ENCODE results near the gene BTBD16.

BTBD16 gene

DNA sequence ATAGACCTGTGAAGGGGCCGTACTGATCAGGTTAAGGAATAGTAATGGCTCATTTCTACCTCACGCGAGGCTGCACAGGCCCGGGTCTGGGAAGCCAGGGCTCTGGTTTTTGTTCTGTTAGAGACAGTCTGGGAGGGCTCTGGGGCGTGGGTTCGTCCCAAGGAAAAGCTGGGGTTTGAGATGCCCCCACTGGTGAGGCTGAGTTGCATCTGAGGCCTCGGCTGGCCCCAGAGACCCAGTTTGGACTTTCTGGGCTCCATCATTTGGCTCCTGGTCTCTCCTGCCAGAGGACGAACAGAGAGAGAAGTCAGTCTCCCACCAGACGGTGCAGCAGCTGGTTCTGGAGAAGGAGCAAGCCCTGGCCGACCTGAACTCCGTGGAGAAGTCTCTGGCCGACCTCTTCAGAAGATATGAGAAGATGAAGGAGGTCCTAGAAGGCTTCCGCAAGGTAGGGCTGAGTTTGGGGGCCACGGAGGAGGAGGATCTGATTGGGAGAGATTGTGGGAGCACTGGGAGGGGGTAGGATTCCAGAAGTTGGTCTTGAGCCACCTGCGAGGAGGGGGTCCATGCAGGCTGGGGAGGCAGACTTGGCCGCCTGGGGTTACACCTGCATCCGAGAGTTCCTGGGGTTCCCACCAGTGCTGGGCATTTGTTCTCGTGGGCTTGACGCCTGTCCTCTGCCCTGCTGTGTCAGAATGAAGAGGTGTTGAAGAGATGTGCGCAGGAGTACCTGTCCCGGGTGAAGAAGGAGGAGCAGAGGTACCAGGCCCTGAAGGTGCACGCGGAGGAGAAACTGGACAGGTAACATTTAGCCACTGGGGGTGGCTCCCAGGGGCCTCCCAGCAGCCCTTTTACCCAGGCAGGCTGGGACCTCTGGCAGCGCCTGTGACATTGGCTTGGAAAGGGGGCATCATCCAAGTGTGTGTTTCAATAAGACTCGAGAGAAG is 22.5 kb upstream of the BTBD16 start:
- FAIRE-seq = no peak

DNA sequence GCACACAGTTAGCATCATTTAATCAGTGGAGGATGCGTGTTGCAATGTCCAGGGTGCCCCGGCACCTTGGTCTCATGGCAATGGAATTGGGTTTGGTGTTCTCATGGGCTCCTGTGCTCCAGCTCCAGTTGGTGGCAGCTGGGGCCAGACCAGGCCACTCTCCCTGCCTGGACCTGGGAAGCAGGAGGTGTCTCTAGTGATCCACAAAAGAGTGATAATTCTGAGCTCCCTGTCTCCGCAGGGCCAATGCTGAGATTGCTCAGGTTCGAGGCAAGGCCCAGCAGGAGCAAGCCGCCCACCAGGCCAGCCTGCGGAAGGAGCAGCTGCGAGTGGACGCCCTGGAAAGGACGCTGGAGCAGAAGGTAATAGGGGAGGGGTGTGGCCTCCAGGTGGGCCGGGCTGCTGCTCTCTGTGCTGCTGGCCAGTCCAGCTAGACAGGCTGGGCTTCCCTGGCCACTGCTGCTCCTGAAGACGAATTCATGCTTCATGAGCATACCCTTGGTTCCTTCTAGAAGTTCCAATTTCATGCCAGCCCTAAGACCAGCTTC is 21.7 kb upstream of the BTBD16 start:
- no peak for FAIRE-seq

- FAIRE-seq = no peak
Measured at GRCh38 chr10:122249991-122250750, 20.9 kb upstream of the BTBD16 start.

DNA sequence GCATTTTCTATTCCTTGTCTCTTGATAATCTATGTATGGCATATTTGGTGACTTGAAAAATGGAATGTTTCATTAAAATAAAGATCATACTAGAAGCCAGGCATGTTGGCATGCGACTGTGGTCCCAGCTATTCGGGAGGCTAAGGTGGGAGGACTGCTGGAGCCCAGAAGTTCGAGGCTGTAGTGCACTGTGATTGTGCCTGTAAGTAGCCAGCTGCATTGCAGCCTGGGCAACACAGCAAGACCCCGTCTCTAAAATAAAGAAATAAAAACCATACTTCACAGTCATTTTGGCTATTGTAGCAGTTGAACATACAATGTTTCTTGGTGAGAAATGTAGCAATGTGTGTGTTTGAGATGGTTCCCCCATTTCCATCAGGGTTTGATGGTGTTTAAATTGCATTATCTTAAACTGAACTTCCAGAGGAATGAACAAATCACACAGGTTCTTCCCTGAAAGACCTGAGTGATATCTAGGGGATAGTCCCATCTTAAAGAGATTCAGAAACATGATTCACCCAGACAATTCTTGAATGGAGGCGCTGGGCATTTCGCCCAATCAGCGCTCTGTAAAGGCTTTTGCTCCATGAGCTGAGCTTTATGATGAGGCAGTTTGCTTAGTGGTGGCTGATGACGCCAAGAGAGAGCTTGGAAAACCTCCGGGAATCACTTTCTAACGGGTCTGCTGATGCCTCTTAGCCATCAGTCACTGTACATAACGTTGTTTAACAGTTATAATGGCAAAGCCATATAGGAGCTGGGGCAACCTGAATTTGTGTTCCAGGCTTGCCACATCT is 19.4 kb upstream of the BTBD16 start:
- FAIRE-seq = no peak

DNA sequence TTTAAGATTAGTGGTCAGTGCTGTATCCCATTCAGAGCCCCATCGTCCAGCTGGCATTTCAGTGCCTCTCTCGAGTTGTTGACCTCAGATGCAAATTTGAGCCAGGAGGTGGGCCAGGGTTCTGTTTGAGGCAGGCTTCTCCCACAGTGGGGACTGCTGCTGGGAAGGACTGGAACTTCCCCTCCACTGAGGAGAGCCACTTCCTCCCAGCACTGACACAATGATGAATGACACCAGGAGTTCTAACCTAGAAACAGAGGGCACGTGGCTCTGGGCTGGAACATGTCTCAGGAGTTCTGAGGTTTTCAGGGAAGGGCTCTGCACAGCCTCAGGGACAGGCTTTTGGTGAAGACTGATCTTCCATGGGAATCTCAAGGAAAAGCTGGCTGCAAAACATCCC is 18.3 kb upstream of the BTBD16 start:
- FAIRE-seq = no peak

DNA sequence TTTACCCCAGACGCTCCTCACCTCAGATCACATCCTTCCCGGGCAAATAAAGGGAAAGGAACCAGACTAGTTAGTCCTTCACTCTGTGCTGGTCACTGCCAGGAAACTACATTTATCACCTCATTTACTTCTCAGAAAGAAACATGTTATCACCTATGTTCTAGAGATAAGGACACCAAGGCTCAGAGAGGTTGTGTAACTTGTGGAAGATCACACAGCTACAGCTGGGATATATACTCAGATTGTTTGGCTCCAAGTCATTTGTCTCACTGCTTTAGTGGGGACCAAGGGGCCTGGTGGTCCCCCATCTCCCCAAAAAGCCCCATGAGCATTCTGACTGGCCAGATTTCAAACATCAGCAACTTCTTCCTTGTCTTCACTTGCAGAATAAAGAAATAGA is 17.5 kb upstream of the BTBD16 start:
- FAIRE-seq = no peak

GRCh38 chr10:122254831-122255230 is 16.3 kb upstream of the BTBD16 start:
- no peak for FAIRE-seq

GRCh38 chr10:122255509-122256301 is 15.4 kb upstream of the BTBD16 start:
- FAIRE-seq = no peak

- no peak for FAIRE-seq
Measured at GRCh38 chr10:122257041-122257440, 14.1 kb upstream of the BTBD16 start.

- no peak for FAIRE-seq
Measured at GRCh38 chr10:122258136-122259074, 12.7 kb upstream of the BTBD16 start.

- no peak for FAIRE-seq
Measured at GRCh38 chr10:122259075-122259466, 12.0 kb upstream of the BTBD16 start.

DNA sequence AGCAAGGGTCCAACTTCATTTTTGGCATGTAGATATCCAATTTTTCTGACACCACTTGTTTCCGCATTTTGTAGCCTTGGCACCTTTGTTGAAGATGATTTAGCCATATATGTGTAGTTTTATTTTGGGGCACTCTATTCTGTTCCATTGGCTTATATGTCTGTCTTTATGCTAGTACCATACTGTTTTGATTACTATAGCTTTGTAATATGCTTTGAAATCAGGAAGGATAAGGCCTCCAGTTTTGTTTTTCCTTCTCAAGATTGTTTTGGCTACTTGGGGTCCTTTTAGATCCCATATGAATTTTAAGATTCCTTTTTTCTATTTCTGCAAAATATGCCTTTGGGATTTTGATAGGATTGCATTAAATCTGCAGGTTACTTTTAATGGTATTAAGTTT is 9.5 kb upstream of the BTBD16 start:
- FAIRE-seq = no peak

DNA sequence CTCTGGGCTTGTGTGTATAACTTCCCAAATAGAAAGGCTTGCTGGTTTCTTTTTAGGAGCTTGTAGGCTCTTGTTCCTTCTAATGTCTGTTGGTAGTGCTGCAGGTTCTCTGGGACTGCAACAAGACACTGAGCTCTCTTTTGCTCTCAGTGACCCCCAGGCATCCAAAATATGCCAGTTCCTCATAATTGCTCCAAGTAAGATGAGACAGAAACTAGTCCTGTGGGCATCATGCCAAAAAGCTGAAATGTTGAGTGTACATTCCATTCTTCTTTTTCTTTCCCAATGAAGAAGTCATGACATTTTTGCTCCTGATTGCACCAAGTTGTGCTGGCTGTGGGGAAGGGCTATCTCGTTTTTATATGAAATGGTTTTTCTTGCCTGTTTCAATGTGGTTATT is 7.1 kb upstream of the BTBD16 start:
- no peak for FAIRE-seq

DNA sequence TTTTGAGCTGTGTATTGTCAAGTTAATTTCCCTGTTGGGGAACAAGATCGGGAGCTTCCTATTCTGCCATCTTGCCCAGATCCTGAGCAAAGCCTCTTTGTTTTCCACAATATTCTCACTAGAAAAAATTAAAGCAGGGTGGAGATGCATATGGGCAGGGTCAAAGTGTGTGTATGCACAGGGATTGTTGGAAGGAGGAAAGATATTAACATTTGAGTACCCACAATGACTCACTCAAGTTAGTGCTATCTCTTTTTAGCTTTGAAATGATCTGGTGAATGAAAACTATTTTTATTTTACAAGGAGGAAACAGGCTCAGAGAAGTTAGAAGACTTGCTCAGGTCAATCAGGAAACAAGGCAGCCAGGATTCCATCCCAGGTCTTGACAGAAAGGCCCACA is 6.7 kb upstream of the BTBD16 start:
- no peak for FAIRE-seq

- no peak for FAIRE-seq
Measured at GRCh38 chr10:122264931-122265330, 6.2 kb upstream of the BTBD16 start.

- no peak for FAIRE-seq
Measured at GRCh38 chr10:122265896-122266295, 5.2 kb upstream of the BTBD16 start.

- FAIRE-seq = no peak
Measured at GRCh38 chr10:122267849-122268737, 3.0 kb upstream of the BTBD16 start.

GRCh38 chr10:122269059-122269687 is 1.9 kb upstream of the BTBD16 start:
- no peak for FAIRE-seq

GRCh38 chr10:122273966-122274545 is 3.0 kb downstream of the BTBD16 start:
- FAIRE-seq = no peak
